Measurements from ENCODE around the gene TRDN. TPM values are rescaled to one million over a fixed set of nuclear protein-coding genes. Genes with fewer than 3 reads are reported as not detected.

TRDN gene
- total RNA-seq, 1 donor from 2014 or later, result 0.12 TPM

GRCh38 chr6:123189816-123190215, 446.9 kb downstream of the TRDN start:
- no peak for TF ChIP-seq CTCF (IDR thresholded peaks at IDR 0.05; ENCODE audit: unreplicated experiment)
- no peaks in the 10 kb centered on the region for H3K36me3 Mint-ChIP-seq (ENCODE audit: insufficient read depth)
- H3K27me3 Mint-ChIP-seq, result no peaks in the 10 kb centered on the region
- H3K9me3 Mint-ChIP-seq (ENCODE audit: low read depth), result peaks cover 2% of the 10 kb centered on the region
- H3K27ac Mint-ChIP-seq, result no peak overlapping the region
- H3K4me1 Mint-ChIP-seq (ENCODE audit: low read depth), result peaks cover 4% of the 10 kb centered on the region
- DNase-seq (ENCODE audit: low spot score, unreplicated experiment), result no peak
- H3K4me3 Mint-ChIP-seq (ENCODE audit: low read depth), result no peak overlapping the region

- H3K9me3 Mint-ChIP-seq (ENCODE audit: low read depth), result peaks cover 6% of the 10 kb centered on the region
- TF ChIP-seq CTCF (IDR thresholded peaks at IDR 0.05; ENCODE audit: unreplicated experiment), result no peak
- H3K4me1 Mint-ChIP-seq (ENCODE audit: low read depth), result no peaks in the 10 kb centered on the region
- H3K4me3 Mint-ChIP-seq (ENCODE audit: low read depth), result no peak overlapping the region
- H3K27ac Mint-ChIP-seq, result no peak overlapping the region
- DNase-seq (ENCODE audit: low spot score, unreplicated experiment), result no peak
- H3K27me3 Mint-ChIP-seq, result no peaks in the 10 kb centered on the region
- H3K36me3 Mint-ChIP-seq (ENCODE audit: insufficient read depth), result no peaks in the 10 kb centered on the region
These were observed 453.8 kb downstream of the TRDN start for GRCh38 chr6:123182998-123183397.

GRCh38 chr6:123176706-123177105, 460.0 kb downstream of the TRDN start:
- no peak overlapping the region for H3K4me3 Mint-ChIP-seq (ENCODE audit: low read depth)
- DNase-seq (ENCODE audit: low spot score, unreplicated experiment), result no peak
- no peak overlapping the region for H3K27ac Mint-ChIP-seq
- no peaks in the 10 kb centered on the region for H3K4me1 Mint-ChIP-seq (ENCODE audit: low read depth)
- no peak for TF ChIP-seq CTCF (IDR thresholded peaks at IDR 0.05; ENCODE audit: unreplicated experiment)
- no peaks in the 10 kb centered on the region for H3K36me3 Mint-ChIP-seq (ENCODE audit: insufficient read depth)
- H3K27me3 Mint-ChIP-seq, result no peaks in the 10 kb centered on the region
- H3K9me3 Mint-ChIP-seq (ENCODE audit: low read depth), result peaks cover 3% of the 10 kb centered on the region

- no peak overlapping the region for H3K4me3 Mint-ChIP-seq (ENCODE audit: low read depth)
- H3K4me1 Mint-ChIP-seq (ENCODE audit: low read depth), result no peaks in the 10 kb centered on the region
- no peaks in the 10 kb centered on the region for H3K36me3 Mint-ChIP-seq (ENCODE audit: insufficient read depth)
- no peak for DNase-seq (ENCODE audit: low spot score, unreplicated experiment)
- H3K27ac Mint-ChIP-seq, result no peak overlapping the region
- no peaks in the 10 kb centered on the region for H3K27me3 Mint-ChIP-seq
- no peak for TF ChIP-seq CTCF (IDR thresholded peaks at IDR 0.05; ENCODE audit: unreplicated experiment)
- H3K9me3 Mint-ChIP-seq (ENCODE audit: low read depth), result no peaks in the 10 kb centered on the region
These were observed 465.2 kb downstream of the TRDN start for GRCh38 chr6:123171341-123172115.

- no peaks in the 10 kb centered on the region for H3K4me1 Mint-ChIP-seq (ENCODE audit: low read depth)
- DNase-seq (ENCODE audit: low spot score, unreplicated experiment), result no peak
- no peak overlapping the region for H3K27ac Mint-ChIP-seq
- H3K36me3 Mint-ChIP-seq (ENCODE audit: insufficient read depth), result no peaks in the 10 kb centered on the region
- H3K9me3 Mint-ChIP-seq (ENCODE audit: low read depth), result peaks cover 4% of the 10 kb centered on the region
- no peaks in the 10 kb centered on the region for H3K27me3 Mint-ChIP-seq
- no peak overlapping the region for H3K4me3 Mint-ChIP-seq (ENCODE audit: low read depth)
- no peak for TF ChIP-seq CTCF (IDR thresholded peaks at IDR 0.05; ENCODE audit: unreplicated experiment)
These were observed 467.0 kb downstream of the TRDN start for GRCh38 chr6:123169774-123170095.
